Neural progenitor cell (in vitro differentiated cells): ENCODE data around the gene SMIM29.

Experiments
- CTCF ChIP-seq: fragments of 200-600 bp; sonication (generic); IDR thresholded peaks from 2 replicates; pipeline ENCODE4 v1.5.1; 2017; ENCODE audit warnings: antibody characterized with exemption, mild to moderate bottlenecking
- EZH2 ChIP-seq: fragments of 200-600 bp; sonication (generic); IDR thresholded peaks from 2 replicates; pipeline ENCODE4 v1.6.1; 2017; ENCODE audit warnings: antibody characterized with exemption, mild to moderate bottlenecking, moderate library complexity
- EZH2phosphoT487 ChIP-seq: fragments of 200-600 bp; sonication (generic); IDR thresholded peaks from 2 replicates; pipeline ENCODE4 v1.6.1; 2017; ENCODE audit warnings: antibody characterized with exemption

- TF ChIP-seq CTCF (no peak), EZH2 (no peak), EZH2phosphoT487 (no peak)
These were observed 6.3 kb downstream of the SMIM29 start for GRCh38 chr6:34242252-34243130.
